HepG2 (cell line): ENCODE measurements around the gene PCBP2. TPM values are rescaled to one million over a fixed set of nuclear protein-coding genes. Genes with fewer than 3 reads are reported as not detected.

Experiments
- AKNA ChIP-seq: sonication (generic); formaldehyde crosslinking; IDR thresholded peaks from 2 replicates; pipeline ENCODE4 v1.4.0; 2020; ENCODE audit warnings: missing genetic modification reagents, borderline replicate concordance
- DZIP1 ChIP-seq: sonication (generic); formaldehyde crosslinking; IDR thresholded peaks from 2 replicates; pipeline ENCODE4 v1.5.0; 2020; ENCODE audit warnings: mild to moderate bottlenecking, missing genetic modification reagents
- MAF1 ChIP-seq: sonication (generic); formaldehyde crosslinking; IDR thresholded peaks from 2 replicates; pipeline ENCODE4 v1.5.0; 2020; ENCODE audit warnings: missing genetic modification reagents, borderline replicate concordance
- MED13 ChIP-seq: sonication (generic); formaldehyde crosslinking; IDR thresholded peaks from 2 replicates; pipeline ENCODE4 v1.5.0; 2020; ENCODE audit warnings: missing genetic modification reagents
- PRDM15 ChIP-seq: sonication (generic); formaldehyde crosslinking; IDR thresholded peaks from 2 replicates; pipeline ENCODE4 v1.4.0; 2020; ENCODE audit warnings: missing genetic modification reagents
- SNAPC5 ChIP-seq: sonication (generic); formaldehyde crosslinking; IDR thresholded peaks from 2 replicates; pipeline ENCODE4 v1.8.1; 2023; ENCODE audit warnings: mild to moderate bottlenecking, missing genetic modification reagents, borderline replicate concordance
- SYNCRIP ChIP-seq: fragments of 200-400 bp; formaldehyde crosslinking; IDR thresholded peaks from 2 replicates; pipeline ENCODE4 v1.6.1; 2018; ENCODE audit warnings: mild to moderate bottlenecking, low read depth, low read length; ENCODE audit not compliant: insufficient read depth
- TBL1XR1 ChIP-seq: fragments of 150-350 bp; IDR thresholded peaks from 2 replicates; pipeline ENCODE4 v1.6.1; 2014; ENCODE audit warnings: borderline replicate concordance, low read length; ENCODE audit not compliant: partially characterized antibody
- ZNF256 ChIP-seq: sonication (generic); formaldehyde crosslinking; conservative IDR thresholded peaks from 2 replicates; pipeline ENCODE4 v1.4.0; 2020; ENCODE audit warnings: missing genetic modification reagents
- ZNF382 ChIP-seq: sonication (generic); formaldehyde crosslinking; IDR thresholded peaks from 2 replicates; pipeline ENCODE4 v1.5.0; 2020; ENCODE audit warnings: missing genetic modification reagents, mild to moderate bottlenecking, borderline replicate concordance
- ZNF607 ChIP-seq: sonication (generic); formaldehyde crosslinking; IDR thresholded peaks from 2 replicates; pipeline ENCODE4 v1.5.1; 2020; ENCODE audit warnings: missing genetic modification reagents, mild to moderate bottlenecking, borderline replicate concordance
- ZNF746 ChIP-seq: sonication (generic); formaldehyde crosslinking; IDR thresholded peaks from 2 replicates; pipeline ENCODE4 v1.8.0; 2022; ENCODE audit warnings: mild to moderate bottlenecking, missing genetic modification reagents
- ZNF790 ChIP-seq: sonication (generic); formaldehyde crosslinking; IDR thresholded peaks from 2 replicates; pipeline ENCODE4 v1.8.0; 2022; ENCODE audit warnings: missing genetic modification reagents, mild to moderate bottlenecking, borderline replicate concordance
- polyA plus RNA-seq, 8 experiments: library from polyadenylated mRNA; depleted of rRNA in 3 of 8; stranded (reverse) in 7 of 8; unstranded in 1 of 8; fragments of >200 nt; fragmentation: Illumina TruSeq in 4 of 8; extraction: Trizol in 4 of 8; gene quantifications; 2 replicates each; pipeline versions ENCODE4 v1.2.1 to v1.2.3, GENCODE V29; 2011 to 2016; ENCODE audit warnings: low read depth in 4 of 8, missing spikeins in 1 of 8, mixed read lengths in 1 of 8; ENCODE audit not compliant: insufficient read depth in 1 of 8
- total RNA-seq, 5 experiments: library from RNA; depleted of rRNA; stranded (reverse); fragments of >200 nt; fragmentation: Illumina TruSeq; extraction: Trizol; gene quantifications; 2 replicates each; pipeline ENCODE4 v1.2.3, GENCODE V29; 2016; ENCODE audit warnings: low read depth in 1 of 5

PCBP2 gene
- total and polyA plus RNA-seq, 2 of the 13 experiments (the other 11 are each of a cell fraction or from before 2014, with no cell fraction given) = 154 to 345 TPM

GRCh38 chr12:53452159-53453077, 516 bp downstream of the PCBP2 start (continued):
- TF ChIP-seq AKNA (0 out of 2 replicates have a peak, but pooled peaks have one; percentile 32), PRDM15 (no peak), ZNF256 (CRISPR knock-in tag) (0 out of 2 replicates have a peak, but pooled peaks have one; percentile 30), ZNF382 (no peak), ZNF790 (CRISPR knock-in tag) (0 out of 2 replicates have a peak, but pooled peaks have one; percentile 42), MED13 (0 out of 2 replicates have a peak, but pooled peaks have one; percentile 32), DZIP1 (CRISPR knock-in tag) (0 out of 2 replicates have a peak, but pooled peaks have one; percentile 70), SNAPC5 (CRISPR knock-in tag) (no peak), MAF1 (CRISPR knock-in tag) (peak; percentile 47; the same call in 1 of the 2 replicates), ZNF746 (CRISPR knock-in tag) (peak; percentile 59; the same call in 1 of the 2 replicates), SYNCRIP (no peak), TBL1XR1 (no peak), ZNF607 (CRISPR knock-in tag) (no peak)
